ENCODE data around the gene VRTN.

The VRTN gene

DNA sequence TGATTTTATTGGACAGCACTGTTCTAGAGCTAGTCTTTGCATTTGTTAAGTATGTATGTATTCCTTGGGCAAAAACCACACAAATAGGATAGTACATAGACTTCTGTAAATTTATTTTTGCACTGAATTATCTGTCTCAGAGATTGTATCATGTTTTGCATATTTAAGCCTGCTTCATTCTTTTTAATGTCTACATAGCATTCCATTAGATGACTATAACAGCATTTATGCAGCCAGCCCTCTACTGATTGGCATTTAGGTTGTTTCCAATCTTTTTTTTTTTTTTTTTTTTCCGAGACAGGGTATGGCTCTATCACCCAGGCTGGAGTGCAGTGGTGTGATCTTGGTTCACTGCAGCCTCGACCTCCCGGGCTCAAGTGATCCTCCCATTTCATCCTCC lies 43.2 kb downstream of the VRTN start:
- FAIRE-seq, result no peak
- DNase-seq (ENCODE audit: insufficient read length, low spot score), result no peak
- TF ChIP-seq POLR2AphosphoS5 (IDR thresholded peaks at IDR 0.05; ENCODE audit: low read depth, low read length), result no peak
- no peak for TF ChIP-seq SPI1 (IDR thresholded peaks at IDR 0.05; ENCODE audit: low read depth, low read length)
- TF ChIP-seq PAX5 (IDR thresholded peaks at IDR 0.05; ENCODE audit: insufficient read depth, low read length, severe bottlenecking), result no peak
- no peak for TF ChIP-seq TAF1 (IDR thresholded peaks at IDR 0.05; ENCODE audit: low read depth, low read length)
- TF ChIP-seq POLR2A (IDR thresholded peaks at IDR 0.05; ENCODE audit: low read depth, low read length), result no peak
- no peak for TF ChIP-seq POU2F2 (IDR thresholded peaks at IDR 0.05; ENCODE audit: low read depth, low read length)

DNA sequence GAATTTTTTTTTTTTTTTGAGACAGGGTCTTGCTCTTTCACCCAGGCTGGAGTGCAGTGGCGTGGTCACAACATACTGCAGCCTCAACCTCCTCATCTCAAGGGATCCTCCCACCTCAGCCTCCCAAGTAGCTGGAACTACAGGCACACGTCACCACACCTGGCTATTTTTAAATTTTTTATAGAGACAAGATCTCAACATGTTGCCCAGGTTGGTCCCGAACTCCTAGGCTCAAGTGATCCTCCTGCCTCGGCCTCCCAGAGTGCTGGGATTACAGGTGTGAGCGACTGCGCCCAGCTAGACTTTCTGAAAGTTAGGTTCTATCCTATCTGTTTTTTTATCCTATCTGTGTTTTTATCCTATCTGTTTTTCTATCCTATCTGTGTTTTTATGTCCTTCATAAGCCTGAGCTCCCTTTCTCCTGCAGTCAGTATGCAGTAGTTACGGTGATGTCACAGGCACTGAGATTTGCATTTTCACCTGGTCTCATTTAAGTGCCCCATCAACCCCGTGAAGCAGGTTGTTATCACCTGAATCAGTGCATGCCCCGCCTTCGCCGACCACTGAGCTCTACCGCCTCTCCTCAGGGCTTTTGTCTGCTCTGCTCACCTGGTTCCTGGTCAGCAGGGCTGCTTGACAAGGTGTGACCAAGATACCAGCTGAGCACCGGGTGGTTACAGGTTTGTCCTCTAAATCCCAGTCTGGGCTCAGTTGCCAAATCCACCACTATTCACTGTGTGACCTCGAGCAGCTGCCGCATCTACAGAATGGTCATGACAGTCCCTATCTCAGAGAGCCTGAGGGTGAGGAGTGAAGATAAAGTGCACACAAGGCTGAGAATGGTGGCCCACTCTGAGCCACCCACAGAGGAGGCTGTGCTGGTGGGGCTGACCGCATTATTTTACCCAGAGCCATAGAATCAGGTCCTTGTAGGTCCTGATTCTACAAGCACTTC lies 44.6 kb downstream of the VRTN start:
- DNase-seq (ENCODE audit: insufficient read length, low spot score) (no peak), FAIRE-seq (no peak)
- no peak for TF ChIP-seq PAX5 (IDR thresholded peaks at IDR 0.05; ENCODE audit: insufficient read depth, low read length, severe bottlenecking)
- TF ChIP-seq SPI1 (IDR thresholded peaks at IDR 0.05; ENCODE audit: low read depth, low read length), result no peak
- no peak for TF ChIP-seq POU2F2 (IDR thresholded peaks at IDR 0.05; ENCODE audit: low read depth, low read length)
- no peak for TF ChIP-seq POLR2A (IDR thresholded peaks at IDR 0.05; ENCODE audit: low read depth, low read length)
- no peak for TF ChIP-seq TAF1 (IDR thresholded peaks at IDR 0.05; ENCODE audit: low read depth, low read length)
- TF ChIP-seq POLR2AphosphoS5 (IDR thresholded peaks at IDR 0.05; ENCODE audit: low read depth, low read length), result no peak

DNA sequence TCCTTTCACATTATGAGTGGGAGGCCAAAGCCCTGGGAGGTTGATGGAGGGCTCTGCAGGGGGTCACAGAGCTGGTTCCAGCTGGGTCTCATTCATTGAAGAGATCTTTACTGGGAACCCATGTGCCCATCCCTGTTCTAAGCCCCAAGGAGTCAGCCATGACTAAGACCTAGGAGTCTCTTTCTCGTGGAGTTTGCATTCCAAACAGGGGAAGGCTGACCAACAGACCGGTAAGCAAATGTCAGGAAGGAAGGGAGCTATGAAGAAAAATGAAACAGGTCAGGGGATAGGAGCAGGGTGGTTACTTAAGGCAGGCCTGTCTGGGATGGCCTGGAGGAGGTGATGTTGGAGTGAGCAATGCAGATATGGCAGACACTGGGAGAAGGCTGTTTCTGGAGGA lies 46.3 kb downstream of the VRTN start:
- DNase-seq (ENCODE audit: insufficient read length, low spot score) (no peak), FAIRE-seq (no peak)
- no peak for TF ChIP-seq PAX5 (IDR thresholded peaks at IDR 0.05; ENCODE audit: insufficient read depth, low read length, severe bottlenecking)
- no peak for TF ChIP-seq POU2F2 (IDR thresholded peaks at IDR 0.05; ENCODE audit: low read depth, low read length)
- TF ChIP-seq POLR2AphosphoS5 (IDR thresholded peaks at IDR 0.05; ENCODE audit: low read depth, low read length), result no peak
- TF ChIP-seq SPI1 (IDR thresholded peaks at IDR 0.05; ENCODE audit: low read depth, low read length), result no peak
- TF ChIP-seq TAF1 (IDR thresholded peaks at IDR 0.05; ENCODE audit: low read depth, low read length), result no peak
- no peak for TF ChIP-seq POLR2A (IDR thresholded peaks at IDR 0.05; ENCODE audit: low read depth, low read length)

DNA sequence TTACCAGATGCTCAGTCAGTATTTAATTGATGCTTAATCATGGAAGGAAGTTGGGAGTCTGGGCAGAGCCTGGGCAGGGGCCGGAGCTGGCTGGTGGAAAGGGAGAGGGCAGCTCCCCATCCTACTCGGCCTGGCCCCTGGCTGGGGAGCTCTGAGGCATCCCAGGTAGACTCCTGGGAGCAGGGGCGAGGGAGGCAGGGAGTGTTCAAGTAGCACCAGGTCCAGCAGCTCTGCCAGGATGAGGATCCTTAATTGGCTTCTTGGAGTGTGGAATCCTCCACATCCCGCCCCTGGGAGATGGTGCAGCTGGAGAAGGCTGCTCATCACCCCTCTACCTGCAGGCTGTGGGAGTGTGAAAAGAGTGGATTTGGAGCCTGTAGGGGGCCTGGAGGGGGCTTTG lies 46.8 kb downstream of the VRTN start:
- DNase-seq (ENCODE audit: insufficient read length, low spot score) (no peak), FAIRE-seq (no peak)
- no peak for TF ChIP-seq POLR2A (IDR thresholded peaks at IDR 0.05; ENCODE audit: low read depth, low read length)
- no peak for TF ChIP-seq POLR2AphosphoS5 (IDR thresholded peaks at IDR 0.05; ENCODE audit: low read depth, low read length)
- no peak for TF ChIP-seq PAX5 (IDR thresholded peaks at IDR 0.05; ENCODE audit: insufficient read depth, low read length, severe bottlenecking)
- no peak for TF ChIP-seq SPI1 (IDR thresholded peaks at IDR 0.05; ENCODE audit: low read depth, low read length)
- no peak for TF ChIP-seq TAF1 (IDR thresholded peaks at IDR 0.05; ENCODE audit: low read depth, low read length)
- TF ChIP-seq POU2F2 (IDR thresholded peaks at IDR 0.05; ENCODE audit: low read depth, low read length), result no peak

DNA sequence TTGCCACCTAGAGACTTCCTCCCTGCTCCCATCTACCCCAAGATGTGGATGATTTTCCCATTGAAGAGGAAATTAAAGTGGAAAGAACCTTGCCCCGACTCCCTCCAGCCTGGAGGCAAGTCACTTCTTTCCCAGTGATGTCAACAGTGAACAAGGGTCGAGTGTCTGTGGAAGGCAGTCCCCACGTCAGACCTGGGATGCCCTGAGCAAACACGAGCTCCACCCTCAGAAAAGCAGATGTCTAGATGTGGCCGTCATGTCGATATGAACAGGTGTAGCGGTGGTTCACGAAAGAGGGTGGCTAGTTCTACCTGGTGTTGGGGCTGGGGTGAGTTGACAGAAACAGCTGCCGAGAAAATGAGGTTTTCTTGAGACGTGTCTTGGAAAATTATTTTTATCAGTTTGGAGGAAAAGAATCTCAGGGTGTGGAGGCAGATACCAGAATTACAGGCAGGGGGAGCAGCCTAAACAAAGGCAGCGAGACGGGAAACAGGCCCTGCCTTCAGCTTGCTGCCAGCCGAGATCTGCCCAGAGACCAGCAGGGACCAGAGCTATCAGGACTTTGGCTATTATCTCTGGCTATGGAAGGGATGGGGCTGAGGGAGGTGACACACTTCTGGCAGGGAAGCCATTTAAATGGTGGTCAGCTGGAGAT lies 51.9 kb downstream of the VRTN start:
- TF ChIP-seq SPI1 (IDR thresholded peaks at IDR 0.05; ENCODE audit: low read depth, low read length) (no peak), POLR2A (IDR thresholded peaks at IDR 0.05; ENCODE audit: low read depth, low read length) (no peak), POU2F2 (IDR thresholded peaks at IDR 0.05; ENCODE audit: low read depth, low read length) (no peak), PAX5 (IDR thresholded peaks at IDR 0.05; ENCODE audit: insufficient read depth, low read length, severe bottlenecking) (no peak), TAF1 (IDR thresholded peaks at IDR 0.05; ENCODE audit: low read depth, low read length) (no peak), POLR2AphosphoS5 (IDR thresholded peaks at IDR 0.05; ENCODE audit: low read depth, low read length) (no peak)
- DNase-seq (ENCODE audit: insufficient read length, low spot score) (no peak), FAIRE-seq (peak; percentile 62)

DNA sequence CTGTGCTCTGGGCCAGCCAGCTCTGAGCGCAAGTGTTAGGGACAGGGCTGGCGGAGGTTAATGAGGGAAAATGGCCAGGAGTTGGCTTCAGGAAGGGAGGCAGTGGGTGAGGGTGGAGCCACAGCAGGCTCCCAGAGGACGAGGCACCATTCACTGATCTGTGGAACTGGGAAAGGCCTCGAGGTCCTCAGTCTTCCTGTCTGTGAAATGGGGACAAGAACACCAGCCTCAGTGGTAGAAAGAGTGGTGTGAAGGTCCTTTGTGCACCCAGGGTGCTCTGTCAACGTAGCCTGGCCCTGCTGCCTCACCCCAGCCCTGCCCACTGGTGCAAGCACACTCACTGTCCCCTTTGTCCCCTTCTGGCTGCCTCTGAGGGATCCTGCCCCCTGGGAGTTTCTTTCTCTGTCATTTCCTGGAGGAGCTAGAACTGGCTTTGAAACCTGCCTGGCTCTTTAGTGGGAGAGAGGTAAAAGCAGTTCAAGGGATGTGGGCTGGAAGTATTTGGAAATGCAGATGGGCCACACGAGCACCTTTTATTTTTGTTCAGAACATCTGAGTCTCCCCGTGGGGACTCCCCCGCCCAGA lies 52.7 kb downstream of the VRTN start:
- DNase-seq (ENCODE audit: insufficient read length, low spot score), result no peak
- no peak for TF ChIP-seq POU2F2 (IDR thresholded peaks at IDR 0.05; ENCODE audit: low read depth, low read length)
- FAIRE-seq, result peak; percentile 48

DNA sequence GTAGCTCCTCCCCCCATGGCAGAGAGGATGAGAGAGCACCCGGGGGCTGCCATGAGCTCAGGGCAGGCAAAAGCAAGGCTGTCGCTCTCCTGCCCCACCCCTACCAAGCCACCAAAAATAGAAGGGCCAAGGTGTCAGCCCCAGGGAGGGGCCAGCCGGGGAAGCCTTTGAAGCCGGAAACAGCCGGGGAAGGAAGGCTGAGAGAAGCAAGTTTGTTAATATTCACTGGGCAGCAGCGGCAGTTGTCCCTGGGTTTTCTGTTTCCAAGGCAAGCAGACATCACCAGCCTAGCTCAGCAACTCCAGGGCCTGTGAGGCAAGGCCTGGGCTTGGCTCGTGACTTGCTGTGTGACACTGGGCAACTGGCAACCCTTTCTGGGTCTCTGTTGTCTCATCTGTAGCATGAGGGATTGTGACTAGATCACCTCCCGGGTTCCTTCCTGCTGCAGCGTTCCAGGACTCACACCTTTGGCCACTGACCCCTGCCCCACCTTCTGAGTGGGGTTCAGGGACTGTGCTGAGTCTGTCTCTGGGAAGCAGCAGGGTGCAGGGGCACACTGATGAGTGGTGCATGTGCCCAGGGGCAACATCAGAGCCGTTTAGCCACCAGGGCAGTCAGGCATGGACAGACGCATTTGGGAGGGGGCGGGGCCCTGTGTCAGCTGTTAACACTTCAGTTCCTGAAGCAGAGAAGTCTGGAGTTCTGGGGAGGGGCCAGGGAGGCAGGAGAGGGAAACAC lies 53.4 kb downstream of the VRTN start:
- TF ChIP-seq POLR2AphosphoS5 (IDR thresholded peaks at IDR 0.05; ENCODE audit: low read depth, low read length) (no peak), SPI1 (IDR thresholded peaks at IDR 0.05; ENCODE audit: low read depth, low read length) (no peak), PAX5 (IDR thresholded peaks at IDR 0.05; ENCODE audit: insufficient read depth, low read length, severe bottlenecking) (no peak), POU2F2 (IDR thresholded peaks at IDR 0.05; ENCODE audit: low read depth, low read length) (no peak), TAF1 (IDR thresholded peaks at IDR 0.05; ENCODE audit: low read depth, low read length) (no peak; the same call in 1 of the 2 replicates), POLR2A (IDR thresholded peaks at IDR 0.05; ENCODE audit: low read depth, low read length) (no peak)
- peak; percentile 77 for DNase-seq (ENCODE audit: insufficient read length, low spot score)
- peak; percentile 90 for FAIRE-seq

DNA sequence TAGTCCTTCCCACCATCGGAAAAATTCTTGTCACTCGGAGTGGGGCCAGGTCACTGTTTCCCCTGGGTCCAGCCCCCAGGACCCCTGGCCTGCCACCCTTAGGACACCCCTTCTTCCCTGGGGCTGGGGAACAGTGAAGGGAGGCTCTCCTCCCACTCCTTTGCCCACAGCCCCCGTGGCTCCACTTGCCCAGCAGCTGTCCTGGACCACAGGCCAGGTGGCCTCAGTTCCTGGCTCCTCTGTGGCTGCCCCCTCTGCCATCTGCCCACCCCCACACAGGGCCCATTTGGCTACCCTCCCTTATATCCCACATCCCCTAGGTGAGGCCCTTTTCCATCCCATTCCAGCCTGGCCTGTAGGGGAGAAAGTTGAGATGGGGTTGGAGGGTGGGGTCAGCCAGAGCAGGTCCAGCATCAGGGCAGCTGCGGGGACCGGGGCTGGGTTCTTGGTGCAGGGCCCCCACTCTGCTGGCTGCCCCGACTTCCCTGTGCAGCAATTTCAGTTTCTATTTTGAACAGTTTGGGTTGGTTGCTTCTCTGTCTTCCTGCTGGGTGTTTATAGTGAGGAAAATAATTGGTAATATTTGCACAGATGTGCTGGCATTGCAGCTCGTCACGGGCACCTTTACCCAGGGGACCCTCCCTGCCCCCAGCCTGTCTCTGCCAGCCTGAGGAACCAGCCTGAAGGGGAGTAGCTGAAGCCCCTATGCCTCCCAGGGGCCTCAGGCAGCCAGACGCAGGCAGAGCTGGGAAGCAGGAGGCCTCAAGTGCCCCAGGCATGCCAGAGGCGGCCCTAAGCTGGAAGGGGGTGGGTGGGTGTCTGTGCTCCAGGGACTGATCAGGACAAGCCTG lies 54.4 kb downstream of the VRTN start:
- no peak for DNase-seq (ENCODE audit: insufficient read length, low spot score)
- peak; percentile 55 for FAIRE-seq
- TF ChIP-seq SPI1 (IDR thresholded peaks at IDR 0.05; ENCODE audit: low read depth, low read length) (no peak), TAF1 (IDR thresholded peaks at IDR 0.05; ENCODE audit: low read depth, low read length) (no peak), POU2F2 (IDR thresholded peaks at IDR 0.05; ENCODE audit: low read depth, low read length) (no peak), POLR2A (IDR thresholded peaks at IDR 0.05; ENCODE audit: low read depth, low read length) (no peak), POLR2AphosphoS5 (IDR thresholded peaks at IDR 0.05; ENCODE audit: low read depth, low read length) (no peak), PAX5 (IDR thresholded peaks at IDR 0.05; ENCODE audit: insufficient read depth, low read length, severe bottlenecking) (no peak)
